ENCODE measurements around the gene DIS3L2.

DNA sequence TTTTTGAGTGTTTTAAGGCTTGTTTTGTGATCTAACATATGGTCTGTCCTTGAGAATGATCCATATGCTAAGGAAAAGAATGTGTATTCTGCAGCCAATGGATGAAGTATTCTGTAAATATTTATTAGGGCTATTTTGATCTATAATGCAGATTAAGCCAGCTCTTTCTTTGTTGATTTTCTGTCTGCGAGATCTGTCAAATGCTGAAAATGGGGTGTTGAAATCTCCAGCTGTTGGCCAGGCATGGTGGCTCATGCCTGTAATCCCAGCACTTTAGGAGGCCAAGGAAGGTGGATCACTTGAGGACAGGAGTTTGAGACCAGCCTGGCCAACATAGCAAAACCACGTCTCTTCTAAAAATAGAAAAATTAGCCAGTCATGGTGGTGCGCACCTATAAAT lies 132.7 kb downstream of the DIS3L2 start:
- TF ChIP-seq, protein P1, sequence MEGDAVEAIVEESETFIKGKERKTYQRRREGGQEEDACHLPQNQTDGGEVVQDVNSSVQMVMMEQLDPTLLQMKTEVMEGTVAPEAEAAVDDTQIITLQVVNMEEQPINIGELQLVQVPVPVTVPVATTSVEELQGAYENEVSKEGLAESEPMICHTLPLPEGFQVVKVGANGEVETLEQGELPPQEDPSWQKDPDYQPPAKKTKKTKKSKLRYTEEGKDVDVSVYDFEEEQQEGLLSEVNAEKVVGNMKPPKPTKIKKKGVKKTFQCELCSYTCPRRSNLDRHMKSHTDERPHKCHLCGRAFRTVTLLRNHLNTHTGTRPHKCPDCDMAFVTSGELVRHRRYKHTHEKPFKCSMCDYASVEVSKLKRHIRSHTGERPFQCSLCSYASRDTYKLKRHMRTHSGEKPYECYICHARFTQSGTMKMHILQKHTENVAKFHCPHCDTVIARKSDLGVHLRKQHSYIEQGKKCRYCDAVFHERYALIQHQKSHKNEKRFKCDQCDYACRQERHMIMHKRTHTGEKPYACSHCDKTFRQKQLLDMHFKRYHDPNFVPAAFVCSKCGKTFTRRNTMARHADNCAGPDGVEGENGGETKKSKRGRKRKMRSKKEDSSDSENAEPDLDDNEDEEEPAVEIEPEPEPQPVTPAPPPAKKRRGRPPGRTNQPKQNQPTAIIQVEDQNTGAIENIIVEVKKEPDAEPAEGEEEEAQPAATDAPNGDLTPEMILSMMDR (IDR thresholded peaks at IDR 0.05): no peak
- TF ChIP-seq POLR2A (IDR thresholded peaks at IDR 0.05) (no peak), EP300 (IDR thresholded peaks at IDR 0.05) (no peak), POLR2AphosphoS5 (IDR thresholded peaks at IDR 0.05) (no peak)
